Liver (tissue), 9 donors: Measurements from ENCODE around the gene TTC33. TPM values are rescaled to one million over a fixed set of nuclear protein-coding genes. Genes with fewer than 3 reads are reported as not detected.

ENCODE experiments used
- DNase-seq: peaks from one replicate; pipeline ENCODE4 v3.0.0-alpha.2; 2017; ENCODE audit warnings: low spot score
- H3K27ac ChIP-seq, 2 donors: one replicate each; pipeline ENCODE4 v1.7.0; 2013; ENCODE audit warnings: inconsistent platforms in 2 of 2, low read length in 2 of 2, control low read depth in 1 of 2, low read depth in 1 of 2, mild to moderate bottlenecking in 1 of 2
- H3K27me3 ChIP-seq, 4 donors: one replicate each; pipeline versions ENCODE4 v1.6.1 to v1.7.0; 2013; ENCODE audit warnings: low read length in 3 of 4, inconsistent platforms in 1 of 4, mild to moderate bottlenecking in 1 of 4, moderate library complexity in 1 of 4; ENCODE audit not compliant: control insufficient read depth in 4 of 4, insufficient read depth in 4 of 4
- H3K36me3 ChIP-seq, 4 donors: one replicate each; pipeline versions ENCODE4 v1.6.1 to v1.7.0; 2013; ENCODE audit warnings: low read length in 3 of 4, mild to moderate bottlenecking in 3 of 4, low read depth in 1 of 4, moderate library complexity in 1 of 4; ENCODE audit not compliant: control insufficient read depth in 4 of 4, insufficient read depth in 3 of 4
- H3K4me1 ChIP-seq, 4 donors: one replicate each; pipeline versions ENCODE4 v1.6.1 to v1.7.0; 2013; ENCODE audit warnings: low read length in 3 of 4, mild to moderate bottlenecking in 3 of 4, moderate library complexity in 1 of 4; ENCODE audit not compliant: control insufficient read depth in 4 of 4, insufficient read depth in 4 of 4
- H3K4me3 ChIP-seq, 3 donors: one replicate each; pipeline versions ENCODE4 v1.6.1 to v1.7.0; 2013; ENCODE audit warnings: low read length in 3 of 3, control low read depth in 1 of 3, low read depth in 1 of 3, mild to moderate bottlenecking in 1 of 3
- H3K9ac ChIP-seq, 2 donors: one replicate each; pipeline ENCODE4 v1.7.0; 2013; ENCODE audit warnings: low read length in 2 of 2, mild to moderate bottlenecking in 2 of 2, moderate library complexity in 2 of 2, control low read depth in 1 of 2, low read depth in 1 of 2
- H3K9me3 ChIP-seq, 4 donors: one replicate each; pipeline versions ENCODE4 v1.6.1 to v1.7.0; 2013; ENCODE audit warnings: low read length in 3 of 4; ENCODE audit not compliant: control insufficient read depth in 4 of 4
- ATF3 ChIP-seq: IDR thresholded peaks from 2 replicates; pipeline ENCODE4 v1.6.1; 2016; ENCODE audit warnings: antibody characterized with exemption
- CTCF ChIP-seq: fragments of 150-350 bp; IDR thresholded peaks from 2 replicates; pipeline ENCODE4 v1.5.1; 2017; ENCODE audit warnings: improper control_type of control experiment, low read depth, low read length; ENCODE audit not compliant: missing input control
- EGR1 ChIP-seq, 2 donors: IDR thresholded peaks; 2 replicates each; pipeline ENCODE4 v1.6.1; 2016 to 2018; ENCODE audit warnings: antibody characterized with exemption in 2 of 2, low read depth in 2 of 2
- FOXA1 ChIP-seq: IDR thresholded peaks from 2 replicates; pipeline ENCODE4 v1.6.1; 2016; ENCODE audit warnings: antibody characterized with exemption
- FOXA2 ChIP-seq: IDR thresholded peaks from 2 replicates; pipeline ENCODE4 v1.6.1; 2016; ENCODE audit warnings: antibody characterized with exemption
- GABPA ChIP-seq, 2 donors: IDR thresholded peaks in 1 of 2; conservative IDR thresholded peaks in 1 of 2; 2 replicates each; pipeline ENCODE4 v1.6.1; 2016; ENCODE audit warnings: antibody characterized with exemption in 2 of 2, mild to moderate bottlenecking in 1 of 2, moderate library complexity in 1 of 2
- HNF4A ChIP-seq, 2 donors: conservative IDR thresholded peaks; 2 replicates each; pipeline ENCODE4 v1.6.1; 2016; ENCODE audit warnings: antibody characterized with exemption in 2 of 2, mild to moderate bottlenecking in 2 of 2
- HNF4G ChIP-seq: IDR thresholded peaks from 2 replicates; pipeline ENCODE4 v1.6.1; 2016; ENCODE audit warnings: antibody characterized with exemption
- JUND ChIP-seq, 2 donors: IDR thresholded peaks; 2 replicates each; pipeline ENCODE4 v1.6.1; 2016; ENCODE audit warnings: antibody characterized with exemption in 2 of 2
- NR2F2 ChIP-seq: IDR thresholded peaks from 2 replicates; pipeline ENCODE4 v1.6.1; 2016; ENCODE audit warnings: antibody characterized with exemption
- RAD21 ChIP-seq, 2 donors: IDR thresholded peaks; 2 replicates each; pipeline ENCODE4 v1.6.1; 2016; ENCODE audit warnings: antibody characterized with exemption in 2 of 2, mild to moderate bottlenecking in 2 of 2
- SP1 ChIP-seq: IDR thresholded peaks from 2 replicates; pipeline ENCODE4 v1.6.1; 2018; ENCODE audit warnings: antibody characterized with exemption, mild to moderate bottlenecking
- TAF1 ChIP-seq: conservative IDR thresholded peaks from 2 replicates; pipeline ENCODE4 v1.6.1; 2016; ENCODE audit warnings: antibody characterized with exemption, mild to moderate bottlenecking
- ZBTB33 ChIP-seq: IDR thresholded peaks from 2 replicates; pipeline ENCODE4 v1.6.1; 2016; ENCODE audit warnings: antibody characterized with exemption
- WGBS: extraction: QIAGEN DNeasy Blood & Tissue Kit; methylation state at CpG from one replicate; pipeline ENCODE4 v1.1.7; 2013; 5-methylcytosine and 5-hydroxymethylcytosine counted together
- polyA plus RNA-seq, 2 donors: library from polyadenylated mRNA; stranded (reverse) in 1 of 2; unstranded in 1 of 2; fragments of 200-250 nt in 1 of 2; fragments of >200 nt in 1 of 2; fragmentation: Nextera tagmentation in 1 of 2; extraction: Ambion mirVana in 1 of 2; gene quantifications; one replicate each; pipeline versions ENCODE4 v1.2.1 to v1.2.3, GENCODE V29; 2013 to 2015
- total RNA-seq, 2 donors: library from RNA; depleted of rRNA; stranded (reverse); fragments of >200 nt; gene quantifications; one replicate each; pipeline ENCODE4 v1.2.3, GENCODE V29; 2014
- TF ChIP-seq, protein P1 (sequence below): IDR thresholded peaks from 2 replicates; pipeline ENCODE4 v1.6.1; 2016; ENCODE audit warnings: antibody characterized with exemption, mild to moderate bottlenecking
- donor health status: healthy.
- donor health status: healthy.
- donor health status: healthy.
- donor health status: healthy.
- donor health status: healthy.

TTC33 gene
- total and polyA plus RNA-seq, 4 donors: 4.3 to 12.0 (median 7.6) TPM

GRCh38 chr5:40557501-40557900, 198.3 kb downstream of the TTC33 start:
- 97% methylated on average over 1 of the region's 1 CpG for WGBS
- Histone ChIP-seq H3K9me3 (no peaks in the 10 kb centered on the region), H3K27me3 (peaks cover 0 to 3% (median 0%) of the 10 kb centered on the region in 4 donors), H3K4me3 (no peak overlapping the region), H3K36me3 (no peaks in the 10 kb centered on the region), H3K27ac (no peak overlapping the region), H3K9ac (no peak overlapping the region), H3K4me1 (no peaks in the 10 kb centered on the region)
- TF ChIP-seq HNF4A (conservative IDR thresholded peaks at IDR 0.05) (no peak), EGR1 (IDR thresholded peaks at IDR 0.05; ENCODE audit: low read depth in 2 of 2) (no peak), GABPA (IDR thresholded peaks at IDR 0.05 in 1 of 2, conservative IDR thresholded peaks at IDR 0.05 in 1 of 2) (no peak)
- no peak for DNase-seq

GRCh38 chr5:40556811-40557210, 198.9 kb downstream of the TTC33 start:
- H3K27ac ChIP-seq: no peak overlapping the region

More at GRCh38 chr5:40556811-40557210, 198.9 kb downstream of the TTC33 start:
- no peak for TF ChIP-seq SP1
- TF ChIP-seq TAF1: no peak
- no peak for TF ChIP-seq HNF4G
- TF ChIP-seq FOXA2: no peak
- TF ChIP-seq JUND (IDR thresholded peaks at IDR 0.05): no peak
- TF ChIP-seq EGR1 (IDR thresholded peaks at IDR 0.05; ENCODE audit: low read depth in 2 of 2): no peak
- no peak for TF ChIP-seq ATF3
- TF ChIP-seq FOXA1: no peak
- TF ChIP-seq RAD21 (IDR thresholded peaks at IDR 0.05): no peak
- TF ChIP-seq CTCF: no peak
- TF ChIP-seq, protein P1, sequence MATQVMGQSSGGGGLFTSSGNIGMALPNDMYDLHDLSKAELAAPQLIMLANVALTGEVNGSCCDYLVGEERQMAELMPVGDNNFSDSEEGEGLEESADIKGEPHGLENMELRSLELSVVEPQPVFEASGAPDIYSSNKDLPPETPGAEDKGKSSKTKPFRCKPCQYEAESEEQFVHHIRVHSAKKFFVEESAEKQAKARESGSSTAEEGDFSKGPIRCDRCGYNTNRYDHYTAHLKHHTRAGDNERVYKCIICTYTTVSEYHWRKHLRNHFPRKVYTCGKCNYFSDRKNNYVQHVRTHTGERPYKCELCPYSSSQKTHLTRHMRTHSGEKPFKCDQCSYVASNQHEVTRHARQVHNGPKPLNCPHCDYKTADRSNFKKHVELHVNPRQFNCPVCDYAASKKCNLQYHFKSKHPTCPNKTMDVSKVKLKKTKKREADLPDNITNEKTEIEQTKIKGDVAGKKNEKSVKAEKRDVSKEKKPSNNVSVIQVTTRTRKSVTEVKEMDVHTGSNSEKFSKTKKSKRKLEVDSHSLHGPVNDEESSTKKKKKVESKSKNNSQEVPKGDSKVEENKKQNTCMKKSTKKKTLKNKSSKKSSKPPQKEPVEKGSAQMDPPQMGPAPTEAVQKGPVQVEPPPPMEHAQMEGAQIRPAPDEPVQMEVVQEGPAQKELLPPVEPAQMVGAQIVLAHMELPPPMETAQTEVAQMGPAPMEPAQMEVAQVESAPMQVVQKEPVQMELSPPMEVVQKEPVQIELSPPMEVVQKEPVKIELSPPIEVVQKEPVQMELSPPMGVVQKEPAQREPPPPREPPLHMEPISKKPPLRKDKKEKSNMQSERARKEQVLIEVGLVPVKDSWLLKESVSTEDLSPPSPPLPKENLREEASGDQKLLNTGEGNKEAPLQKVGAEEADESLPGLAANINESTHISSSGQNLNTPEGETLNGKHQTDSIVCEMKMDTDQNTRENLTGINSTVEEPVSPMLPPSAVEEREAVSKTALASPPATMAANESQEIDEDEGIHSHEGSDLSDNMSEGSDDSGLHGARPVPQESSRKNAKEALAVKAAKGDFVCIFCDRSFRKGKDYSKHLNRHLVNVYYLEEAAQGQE: no peak
- TF ChIP-seq HNF4A (conservative IDR thresholded peaks at IDR 0.05): no peak
- TF ChIP-seq NR2F2: no peak
- TF ChIP-seq ZBTB33: no peak
- Histone ChIP-seq H3K9ac (no peak overlapping the region), H3K27me3 (peaks cover 0 to 3% (median 0%) of the 10 kb centered on the region in 4 donors), H3K9me3 (no peaks in the 10 kb centered on the region), H3K4me1 (no peaks in the 10 kb centered on the region), H3K4me3 (no peak overlapping the region), H3K36me3 (no peaks in the 10 kb centered on the region)
- DNase-seq: no peak
